ENCODE measurements around the gene TIMP2. TPM values are rescaled to one million over a fixed set of nuclear protein-coding genes. Genes with fewer than 3 reads are reported as not detected.

Gene TIMP2
- total and polyA plus RNA-seq, 2 of the 13 experiments (the other 11 are each of a cell fraction or from before 2014, with no cell fraction given): 3.8 to 8.5 TPM

DNA sequence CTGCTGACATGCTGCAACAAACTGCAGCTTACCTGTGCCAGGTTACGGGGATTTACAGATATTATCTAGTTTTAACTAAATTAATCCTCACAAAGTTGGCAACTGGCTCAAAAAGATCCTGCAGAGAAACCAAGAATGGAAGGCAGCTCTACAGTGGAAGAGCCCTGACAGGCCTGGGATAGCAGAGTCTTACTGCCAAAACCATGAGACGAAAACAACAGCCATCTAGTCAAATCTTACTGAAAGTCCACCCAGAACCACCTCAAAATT, 92.7 kb downstream of the TIMP2 start (continued):
- TF ChIP-seq KDM3A (CRISPR knock-in tag; IDR thresholded peaks at IDR 0.05; ENCODE audit: low read depth): no peak
- no peak for TF ChIP-seq ZNF333 (CRISPR knock-in tag; IDR thresholded peaks at IDR 0.05; ENCODE audit: borderline replicate concordance)
- TF ChIP-seq MTA1 (CRISPR knock-in tag; IDR thresholded peaks at IDR 0.05; ENCODE audit: borderline replicate concordance): no peak
- no peak for TF ChIP-seq ZNF496 (CRISPR knock-in tag; IDR thresholded peaks at IDR 0.05; ENCODE audit: insufficient replicate concordance)
- TF ChIP-seq SNRNP70 (IDR thresholded peaks at IDR 0.05; ENCODE audit: low read depth, low read length): no peak
- TF ChIP-seq ZC3H13 (CRISPR knock-in tag; IDR thresholded peaks at IDR 0.05): no peak
- TF ChIP-seq PAWR (CRISPR knock-in tag; IDR thresholded peaks at IDR 0.05; ENCODE audit: borderline replicate concordance): no peak
- TF ChIP-seq MAFG (CRISPR knock-in tag; IDR thresholded peaks at IDR 0.05): no peak
- no peak for TF ChIP-seq TCF12 (IDR thresholded peaks at IDR 0.05)
- TF ChIP-seq TCF12 (CRISPR knock-in tag; IDR thresholded peaks at IDR 0.05): no peak
- TF ChIP-seq SPEN (CRISPR knock-in tag; IDR thresholded peaks at IDR 0.05; ENCODE audit: low read depth): no peak; the same call in 1 of the 2 replicates
- TF ChIP-seq ZIK1 (CRISPR knock-in tag; IDR thresholded peaks at IDR 0.05; ENCODE audit: borderline replicate concordance, low read depth): 0 out of 2 replicates have a peak, but pooled peaks have one; percentile 41
- no peak for TF ChIP-seq FOXC1 (CRISPR knock-in tag; IDR thresholded peaks at IDR 0.05; ENCODE audit: borderline replicate concordance)
- TF ChIP-seq, protein P1, sequence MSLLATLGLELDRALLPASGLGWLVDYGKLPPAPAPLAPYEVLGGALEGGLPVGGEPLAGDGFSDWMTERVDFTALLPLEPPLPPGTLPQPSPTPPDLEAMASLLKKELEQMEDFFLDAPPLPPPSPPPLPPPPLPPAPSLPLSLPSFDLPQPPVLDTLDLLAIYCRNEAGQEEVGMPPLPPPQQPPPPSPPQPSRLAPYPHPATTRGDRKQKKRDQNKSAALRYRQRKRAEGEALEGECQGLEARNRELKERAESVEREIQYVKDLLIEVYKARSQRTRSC (CRISPR knock-in tag; IDR thresholded peaks at IDR 0.05; ENCODE audit: low read depth): no peak
- no peak for TF ChIP-seq KDM6A (CRISPR knock-in tag; IDR thresholded peaks at IDR 0.05; ENCODE audit: low read depth)
- TF ChIP-seq SALL2 (CRISPR knock-in tag; IDR thresholded peaks at IDR 0.05): 0 out of 2 replicates have a peak, but pooled peaks have one; percentile 66
- 0 out of 2 replicates have a peak, but pooled peaks have one; percentile 1 for TF ChIP-seq ZNF329 (CRISPR knock-in tag; IDR thresholded peaks at IDR 0.05; ENCODE audit: low read depth)
- 0 out of 2 replicates have a peak, but pooled peaks have one; percentile 1 for TF ChIP-seq TMF1 (CRISPR knock-in tag; IDR thresholded peaks at IDR 0.05; ENCODE audit: low read depth)
- TF ChIP-seq MBNL3 (CRISPR knock-in tag; conservative IDR thresholded peaks at IDR 0.05): no peak
- TF ChIP-seq, protein P2, sequence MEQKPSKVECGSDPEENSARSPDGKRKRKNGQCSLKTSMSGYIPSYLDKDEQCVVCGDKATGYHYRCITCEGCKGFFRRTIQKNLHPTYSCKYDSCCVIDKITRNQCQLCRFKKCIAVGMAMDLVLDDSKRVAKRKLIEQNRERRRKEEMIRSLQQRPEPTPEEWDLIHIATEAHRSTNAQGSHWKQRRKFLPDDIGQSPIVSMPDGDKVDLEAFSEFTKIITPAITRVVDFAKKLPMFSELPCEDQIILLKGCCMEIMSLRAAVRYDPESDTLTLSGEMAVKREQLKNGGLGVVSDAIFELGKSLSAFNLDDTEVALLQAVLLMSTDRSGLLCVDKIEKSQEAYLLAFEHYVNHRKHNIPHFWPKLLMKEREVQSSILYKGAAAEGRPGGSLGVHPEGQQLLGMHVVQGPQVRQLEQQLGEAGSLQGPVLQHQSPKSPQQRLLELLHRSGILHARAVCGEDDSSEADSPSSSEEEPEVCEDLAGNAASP (CRISPR knock-in tag; IDR thresholded peaks at IDR 0.05; ENCODE audit: borderline replicate concordance): 0 out of 2 replicates have a peak, but pooled peaks have one; percentile 4
- TF ChIP-seq, protein P3, sequence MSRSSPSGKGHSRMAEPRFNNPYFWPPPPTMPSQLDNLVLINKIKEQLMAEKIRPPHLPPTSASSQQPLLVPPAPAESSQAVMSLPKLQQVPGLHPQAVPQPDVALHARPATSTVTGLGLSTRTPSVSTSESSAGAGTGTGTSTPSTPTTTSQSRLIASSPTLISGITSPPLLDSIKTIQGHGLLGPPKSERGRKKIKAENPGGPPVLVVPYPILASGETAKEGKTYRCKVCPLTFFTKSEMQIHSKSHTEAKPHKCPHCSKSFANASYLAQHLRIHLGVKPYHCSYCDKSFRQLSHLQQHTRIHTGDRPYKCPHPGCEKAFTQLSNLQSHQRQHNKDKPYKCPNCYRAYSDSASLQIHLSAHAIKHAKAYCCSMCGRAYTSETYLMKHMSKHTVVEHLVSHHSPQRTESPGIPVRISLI (CRISPR knock-in tag; IDR thresholded peaks at IDR 0.05; ENCODE audit: borderline replicate concordance): no peak
- no peak for TF ChIP-seq ZKSCAN8 (CRISPR knock-in tag; IDR thresholded peaks at IDR 0.05; ENCODE audit: borderline replicate concordance)
- no peak for TF ChIP-seq ZNF558 (CRISPR knock-in tag; IDR thresholded peaks at IDR 0.05; ENCODE audit: borderline replicate concordance)
- TF ChIP-seq, protein P4, sequence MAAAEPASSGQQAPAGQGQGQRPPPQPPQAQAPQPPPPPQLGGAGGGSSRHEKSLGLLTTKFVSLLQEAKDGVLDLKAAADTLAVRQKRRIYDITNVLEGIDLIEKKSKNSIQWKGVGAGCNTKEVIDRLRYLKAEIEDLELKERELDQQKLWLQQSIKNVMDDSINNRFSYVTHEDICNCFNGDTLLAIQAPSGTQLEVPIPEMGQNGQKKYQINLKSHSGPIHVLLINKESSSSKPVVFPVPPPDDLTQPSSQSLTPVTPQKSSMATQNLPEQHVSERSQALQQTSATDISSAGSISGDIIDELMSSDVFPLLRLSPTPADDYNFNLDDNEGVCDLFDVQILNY (CRISPR knock-in tag; conservative IDR thresholded peaks at IDR 0.05): no peak
- no peak for TF ChIP-seq ZNF10 (CRISPR knock-in tag; IDR thresholded peaks at IDR 0.05; ENCODE audit: borderline replicate concordance, low read depth)
- TF ChIP-seq IRX3 (CRISPR knock-in tag; IDR thresholded peaks at IDR 0.05; ENCODE audit: borderline replicate concordance, low read depth): no peak
- TF ChIP-seq ZNF441 (CRISPR knock-in tag; IDR thresholded peaks at IDR 0.05; ENCODE audit: borderline replicate concordance): no peak
- no peak for TF ChIP-seq ESRRA (CRISPR knock-in tag; IDR thresholded peaks at IDR 0.05; ENCODE audit: low read depth)
- TF ChIP-seq ZMAT3 (CRISPR knock-in tag; conservative IDR thresholded peaks at IDR 0.05): no peak
